HepG2 (cell line): ENCODE data around the gene NPW. TPM values are rescaled to one million over a fixed set of nuclear protein-coding genes. Genes with fewer than 3 reads are reported as not detected.

ENCODE experiments used
- ATAC-seq: fragments of 200-7000 bp; cut with Tn5 transposase; 3 replicates; pipeline ENCODE4 v1.9.1; 2020; ENCODE audit warnings: mild to moderate bottlenecking, moderate library complexity
- BruUV-seq: library from RNA; stranded (reverse); fragments of 400-500 nt; replicated peaks from 2 replicates; lab custom pipeline; 2021; lab: Mats Ljungman, UMichigan
- CTCF ChIA-PET: fragments of 300-600 bp; formaldehyde crosslinking; extraction: SDS; loops from one replicate; lab custom pipeline; 2021; ENCODE audit warnings: low total read pairs, inconsistent platforms, low intra/inter-chr PET ratio; lab: Yijun Ruan, JAX
- POLR2A ChIA-PET: fragments of 350-600 bp; sonication (Branson Sonifier 250); formaldehyde crosslinking; loops from one replicate; lab custom pipeline; 2020; ENCODE audit warnings: antibody characterized with exemption, inconsistent platforms; lab: Yijun Ruan, JAX
- DNase-seq: peaks from one replicate; pipeline ENCODE4 v3.0.0-alpha.2; 2015; ENCODE audit warnings: low spot score
- FAIRE-seq: peaks from 3 replicates; lab custom pipeline; 2011; peaks lifted over from hg19 to GRCh38; lab: Jason Lieb, UNC
- H2AFZ ChIP-seq: one replicate; pipeline ENCODE4 v1.6.1; 2011; ENCODE audit warnings: low read length, inconsistent platforms
- H3K27ac ChIP-seq: fragments of 300-600 bp; 3 replicates; pipeline ENCODE4 v1.8.0; 2011; ENCODE audit warnings: mixed run types, mild to moderate bottlenecking, mixed read lengths, low read length, inconsistent platforms; ENCODE audit not compliant: insufficient read depth; ENCODE audit errors: extremely low read length
- H3K27me3 ChIP-seq, 2 experiments: fragments of 200-600 bp in 1 of 2; 2 replicates in 1 of 2; 3 replicates in 1 of 2; pipeline versions ENCODE4 v1.6.0 to v1.8.0; 2011; ENCODE audit warnings: low read length in 2 of 2, mild to moderate bottlenecking in 2 of 2, moderate library complexity in 2 of 2, inconsistent platforms in 1 of 2; ENCODE audit not compliant: insufficient read depth in 2 of 2, control insufficient read depth in 1 of 2
- H3K36me3 ChIP-seq, 2 experiments: fragments of 200-600 bp in 1 of 2; replicated peaks in 1 of 2; 2 replicates in 1 of 2; 3 replicates in 1 of 2; pipeline versions ENCODE4 v1.5.1 to v1.8.0; 2011; ENCODE audit warnings: low read length in 2 of 2, inconsistent platforms in 1 of 2; ENCODE audit not compliant: insufficient read depth in 2 of 2, control insufficient read depth in 1 of 2
- H3K4me1 ChIP-seq: 2 replicates; pipeline ENCODE4 v1.5.1; 2012; ENCODE audit warnings: low read length, inconsistent platforms; ENCODE audit not compliant: insufficient read depth
- H3K4me2 ChIP-seq: 2 replicates; pipeline ENCODE4 v1.6.0; 2011; ENCODE audit warnings: low read depth, low read length, inconsistent platforms
- H3K4me3 ChIP-seq, 3 experiments: fragments of 200-600 bp in 1 of 3; sonication (generic), shearing (Covaris generic) in 1 of 3; replicated peaks in 1 of 3; 2 replicates each; pipeline ENCODE4 v1.5.1; 2011 to 2016; ENCODE audit warnings: low read length in 3 of 3, inconsistent platforms in 2 of 3, low read depth in 2 of 3, mild to moderate bottlenecking in 2 of 3, control low read depth in 1 of 3, mixed read lengths in 1 of 3; ENCODE audit not compliant: insufficient read depth in 1 of 3
- H3K79me2 ChIP-seq: one replicate; pipeline ENCODE4 v1.6.1; 2011; ENCODE audit warnings: low read length, inconsistent platforms; ENCODE audit not compliant: insufficient read depth
- H3K9ac ChIP-seq: 2 replicates; pipeline ENCODE4 v1.6.0; 2011; ENCODE audit warnings: mild to moderate bottlenecking, low read depth, low read length, inconsistent platforms; ENCODE audit not compliant: insufficient read depth
- H3K9me3 ChIP-seq: 2 replicates; pipeline ENCODE4 v1.5.1; 2012; ENCODE audit warnings: mild to moderate bottlenecking, low read length
- H4K20me1 ChIP-seq: 2 replicates; pipeline ENCODE4 v1.6.0; 2011; ENCODE audit warnings: inconsistent platforms, mild to moderate bottlenecking, low read length, moderate library complexity; ENCODE audit not compliant: insufficient read depth
- AKNA ChIP-seq: sonication (generic); formaldehyde crosslinking; IDR thresholded peaks from 2 replicates; pipeline ENCODE4 v1.4.0; 2020; ENCODE audit warnings: missing genetic modification reagents, borderline replicate concordance
- CENPBD1 ChIP-seq: sonication (generic); formaldehyde crosslinking; IDR thresholded peaks from 2 replicates; pipeline ENCODE4 v1.8.0; 2022; ENCODE audit warnings: missing genetic modification reagents, low read depth, mild to moderate bottlenecking, borderline replicate concordance
- HOMEZ ChIP-seq: IDR thresholded peaks from 2 replicates; pipeline ENCODE4 v1.6.1; 2016; ENCODE audit warnings: low read depth
- MAF1 ChIP-seq: sonication (generic); formaldehyde crosslinking; IDR thresholded peaks from 2 replicates; pipeline ENCODE4 v1.5.0; 2020; ENCODE audit warnings: missing genetic modification reagents, borderline replicate concordance
- RNF219 ChIP-seq: sonication (generic); formaldehyde crosslinking; IDR thresholded peaks from 2 replicates; pipeline ENCODE4 v1.5.0; 2020; ENCODE audit warnings: mild to moderate bottlenecking, missing genetic modification reagents
- ZNF124 ChIP-seq: sonication (generic); formaldehyde crosslinking; IDR thresholded peaks from 2 replicates; pipeline ENCODE4 v1.4.0; 2020; ENCODE audit warnings: missing genetic modification reagents
- ZNF724P ChIP-seq: sonication (generic); formaldehyde crosslinking; IDR thresholded peaks from 2 replicates; pipeline ENCODE4 v1.8.0; 2022; ENCODE audit warnings: missing genetic modification reagents, borderline replicate concordance
- ZSCAN22 ChIP-seq: sonication (generic); formaldehyde crosslinking; IDR thresholded peaks from 2 replicates; pipeline ENCODE4 v1.4.0; 2020; ENCODE audit warnings: mild to moderate bottlenecking, missing genetic modification reagents
- WGBS: methylation state at CpG from one replicate; pipeline ENCODE4 v1.1.6; 2017; ENCODE audit warnings: low lambda C conversion rate; 5-methylcytosine and 5-hydroxymethylcytosine counted together
- in situ Hi-C: cut with HindIII; loops from 2 replicates; pipeline ENCODE4 v1.10.0; 2017; ENCODE audit warnings: low pct_unique_long_range_greater_than_20kb; ENCODE audit not compliant: extremely low pct_ligation_motif_present
- intact Hi-C: fragments of 100-400 bp; cut with micrococcal nuclease; formaldehyde crosslinking; loops from one replicate; pipeline ENCODE4 v1.10.0; 2022; ENCODE audit not compliant: unreplicated experiment
- polyA plus RNA-seq, 8 experiments: library from polyadenylated mRNA; depleted of rRNA in 3 of 8; stranded (reverse) in 7 of 8; unstranded in 1 of 8; fragments of >200 nt; fragmentation: Illumina TruSeq in 4 of 8; extraction: Trizol in 4 of 8; gene quantifications; 2 replicates each; pipeline versions ENCODE4 v1.2.1 to v1.2.3, GENCODE V29; 2011 to 2016; ENCODE audit warnings: low read depth in 4 of 8, missing spikeins in 1 of 8, mixed read lengths in 1 of 8; ENCODE audit not compliant: insufficient read depth in 1 of 8
- total RNA-seq, 5 experiments: library from RNA; depleted of rRNA; stranded (reverse); fragments of >200 nt; fragmentation: Illumina TruSeq; extraction: Trizol; gene quantifications; 2 replicates each; pipeline ENCODE4 v1.2.3, GENCODE V29; 2016; ENCODE audit warnings: low read depth in 1 of 5

The NPW gene
- total and polyA plus RNA-seq, 2 of the 13 experiments (the other 11 are each of a cell fraction or from before 2014, with no cell fraction given): 0.24 to 0.97 TPM

DNA sequence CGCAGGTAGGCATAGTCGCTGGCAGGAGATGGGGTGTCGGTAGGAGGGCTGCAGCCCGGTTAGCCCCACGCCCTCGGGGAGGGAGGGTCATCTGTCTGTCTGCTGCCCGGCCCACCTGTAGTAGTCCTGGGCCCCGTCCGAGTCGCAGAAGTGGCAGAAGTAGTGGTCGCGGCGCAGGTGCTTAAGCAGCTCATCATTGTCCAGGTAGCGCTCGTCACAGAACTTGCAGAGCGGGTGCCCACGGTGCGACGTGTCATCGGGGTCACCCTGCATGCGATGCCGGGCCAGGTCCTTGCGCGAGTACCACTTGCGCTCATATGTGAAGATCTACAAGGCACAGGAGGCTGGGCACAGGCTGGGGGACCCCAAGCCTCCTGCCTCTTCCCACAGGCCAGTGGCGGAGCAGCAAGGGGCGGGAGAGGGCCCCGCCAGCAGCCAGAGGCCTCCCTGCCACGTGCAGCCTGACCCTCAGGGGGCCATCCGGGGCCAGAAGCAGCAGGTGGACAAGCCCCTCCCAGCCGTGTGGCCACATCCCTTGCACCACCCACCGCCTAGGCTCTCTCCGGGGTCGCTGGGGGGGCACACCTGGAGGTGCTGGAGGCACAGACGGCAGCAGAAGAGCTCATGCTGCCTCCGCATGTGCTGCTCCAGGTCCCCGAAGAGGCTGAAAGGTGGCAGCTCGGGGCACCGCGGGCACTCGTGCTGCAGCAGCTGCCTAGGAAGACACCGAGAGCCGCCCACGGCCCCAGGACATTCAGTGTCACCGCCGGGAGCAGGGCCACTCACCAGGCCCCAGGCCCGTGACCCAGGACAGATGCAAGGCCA is 17.0 kb upstream of the NPW start:
- H3K79me2 ChIP-seq: peaks cover 27% of the 10 kb centered on the region
- peaks cover 29 to 45% of the 10 kb centered on the region in 2 experiments for H3K36me3 ChIP-seq
- in situ Hi-C loops (no loop called here), intact Hi-C loops (no loop called here)
- BruUV-seq: no TSS peak
- WGBS: 94% methylated on average over 30 of the region's 47 CpGs
- no peak overlapping the region for H2AFZ ChIP-seq
- TF ChIP-seq ZNF724P (CRISPR knock-in tag) (no peak), MAF1 (no peak), RNF219 (no peak), ZNF124 (no peak), ZSCAN22 (no peak), CENPBD1 (CRISPR knock-in tag) (no peak), HOMEZ (CRISPR knock-in tag) (no peak), AKNA (no peak)
- peaks cover 33% of the 10 kb centered on the region for H3K4me1 ChIP-seq
- ATAC-seq (no peak), FAIRE-seq (no peak), DNase-seq (no peak)
- H3K9ac ChIP-seq: no peak overlapping the region
- no peak overlapping the region for H3K4me3 ChIP-seq
- ChIA-PET POLR2A (interaction anchor here (0.9 to 2.8 kb wide), 6 partner anchors 9 to 152 kb away, joined by 3 to 27 read pairs (median 9); partner anchors contain the start of genes RPS2 and TRAF7), CTCF (interaction anchor here (1.8 kb wide), 1 partner anchor 139 kb away, joined by 6 read pairs; no protein-coding TSS in a partner anchor)
- H4K20me1 ChIP-seq: peaks cover 8% of the 10 kb centered on the region; the same call in 1 of the 2 replicates
- no peaks in the 10 kb centered on the region for H3K9me3 ChIP-seq
- no peak overlapping the region for H3K27ac ChIP-seq
- H3K4me2 ChIP-seq: no peak overlapping the region
- no peaks in the 10 kb centered on the region for H3K27me3 ChIP-seq
